Activated T-cell treated with anti-CD3 and anti-CD28 coated beads for 24 hours (primary cell): ENCODE data around the gene NPEPL1.

Source experiments
- DNase-seq: peaks from one replicate; pipeline ENCODE4 v3.0.0-alpha.2; 2020; ENCODE audit warnings: low read depth

The NPEPL1 gene

DNA sequence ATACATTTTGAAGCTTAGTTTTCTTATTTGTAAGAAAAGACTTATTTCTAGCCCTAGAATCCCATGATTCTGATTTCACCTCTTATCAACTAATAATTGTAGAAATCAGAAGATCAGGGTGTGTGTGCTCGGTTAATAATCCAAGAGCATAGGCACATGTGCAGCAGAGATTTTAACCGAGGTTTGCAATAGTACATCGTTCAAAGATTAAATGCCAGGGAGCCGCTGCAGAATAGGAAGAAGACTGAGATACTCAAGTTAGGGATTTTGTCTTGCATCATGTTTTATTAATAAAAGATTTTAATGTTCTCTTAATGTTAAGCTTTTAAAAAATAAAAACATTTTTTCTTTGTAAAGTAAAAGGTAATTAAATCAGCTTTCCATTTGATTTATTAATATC lies 34.6 kb upstream of the NPEPL1 start:
- no peak for DNase-seq

GRCh38 chr20:58658760-58659159 lies 33.8 kb upstream of the NPEPL1 start:
- DNase-seq, result no peak

- DNase-seq, result no peak
These were observed 32.8 kb upstream of the NPEPL1 start for GRCh38 chr20:58659841-58660240.

DNA sequence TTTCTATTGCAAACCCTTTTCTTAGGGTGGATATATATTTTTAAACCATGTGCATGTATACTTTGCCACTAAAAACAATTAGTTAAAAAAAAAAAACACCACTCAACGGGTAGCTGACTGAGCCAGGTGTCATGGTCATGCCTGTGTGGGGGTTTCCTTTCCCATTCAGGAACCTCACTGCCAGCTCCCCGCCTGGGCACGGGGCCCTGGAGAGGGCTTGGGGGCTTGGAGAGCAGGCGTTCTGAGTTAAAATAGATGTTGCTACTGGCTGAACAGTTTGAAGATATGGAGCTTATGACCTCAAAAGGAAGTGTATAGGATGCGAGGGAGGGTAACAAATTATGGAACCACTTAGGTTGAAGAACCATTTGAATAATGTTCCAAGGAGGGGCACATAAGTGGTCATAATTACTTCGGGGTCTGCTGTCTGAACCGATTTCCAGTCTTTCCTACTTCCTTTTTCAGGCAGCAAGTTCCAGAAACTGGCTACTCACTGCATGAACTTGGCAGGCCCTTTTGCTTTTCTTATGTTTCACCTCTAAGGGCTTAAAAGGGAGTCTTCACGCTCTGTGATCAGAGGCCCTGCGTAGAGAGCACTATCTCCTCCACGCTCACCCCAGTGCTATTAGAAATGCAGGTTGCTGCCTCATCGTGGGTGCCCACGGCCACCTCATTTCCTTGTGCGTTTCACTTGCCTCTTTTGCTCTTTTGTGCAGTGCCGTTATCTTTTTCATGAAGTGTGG lies 31.6 kb upstream of the NPEPL1 start:
- no peak for DNase-seq

DNA sequence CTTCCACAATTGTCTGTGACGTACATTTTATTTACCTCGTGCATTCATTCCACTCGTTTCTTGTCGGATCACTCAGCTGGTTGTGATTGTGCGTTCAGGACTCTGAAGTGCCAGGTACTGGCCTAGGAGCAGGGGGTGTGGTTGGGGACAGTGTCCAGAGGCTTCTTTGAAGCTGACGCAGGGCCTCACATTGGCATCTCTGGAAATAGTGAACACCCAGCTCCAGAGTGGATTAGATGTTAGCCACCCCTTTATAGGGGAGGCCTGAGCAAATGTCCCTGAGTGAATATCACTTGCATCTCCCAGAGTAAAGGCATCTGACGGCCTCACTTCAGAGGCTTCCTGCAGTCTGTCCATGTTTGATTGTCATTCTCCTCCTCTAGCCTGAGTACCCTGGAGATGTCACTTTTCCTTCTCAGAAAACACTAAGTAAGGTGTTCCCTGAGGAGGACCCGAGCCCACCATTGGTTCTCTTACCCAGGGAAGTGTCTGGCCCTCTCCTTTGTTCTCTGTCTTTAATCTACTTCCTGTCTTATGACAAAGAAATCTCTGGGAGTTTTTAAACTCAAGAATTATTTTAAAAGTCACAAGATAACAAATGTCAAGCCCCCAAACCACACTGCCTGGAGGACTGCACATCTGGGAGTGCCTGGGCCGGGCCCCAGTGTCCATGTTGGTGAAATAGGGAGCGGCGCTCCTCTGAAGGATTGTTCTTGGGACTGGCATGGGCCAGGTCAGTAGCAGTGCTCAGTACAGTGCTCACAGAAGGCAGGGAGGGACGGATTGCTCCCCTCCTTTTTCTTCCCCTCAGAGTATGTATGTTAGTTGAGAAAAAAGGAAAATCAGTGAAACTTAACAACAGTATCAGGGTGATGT lies 30.8 kb upstream of the NPEPL1 start:
- no peak for DNase-seq

DNA sequence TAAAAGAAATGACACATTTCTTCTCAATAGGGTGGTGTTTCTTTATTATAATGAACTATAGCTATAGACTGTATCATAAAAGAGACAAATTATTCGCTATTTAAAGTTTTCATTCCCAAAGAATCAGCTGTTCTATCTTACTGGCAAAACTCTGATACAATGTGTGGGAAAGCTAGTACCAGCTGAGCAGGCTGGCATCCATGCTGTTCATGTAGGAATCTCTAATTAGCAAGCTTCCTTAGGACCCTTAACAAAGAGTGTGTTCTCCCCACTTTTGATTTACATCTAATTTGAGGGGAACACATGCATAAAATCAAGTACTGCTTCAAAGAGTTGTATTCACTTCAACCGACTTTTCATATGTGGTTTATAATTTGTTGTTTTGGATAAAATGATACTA lies 28.3 kb upstream of the NPEPL1 start:
- no peak for DNase-seq

- no peak for DNase-seq
These were observed 27.7 kb upstream of the NPEPL1 start for GRCh38 chr20:58664883-58665282.

DNA sequence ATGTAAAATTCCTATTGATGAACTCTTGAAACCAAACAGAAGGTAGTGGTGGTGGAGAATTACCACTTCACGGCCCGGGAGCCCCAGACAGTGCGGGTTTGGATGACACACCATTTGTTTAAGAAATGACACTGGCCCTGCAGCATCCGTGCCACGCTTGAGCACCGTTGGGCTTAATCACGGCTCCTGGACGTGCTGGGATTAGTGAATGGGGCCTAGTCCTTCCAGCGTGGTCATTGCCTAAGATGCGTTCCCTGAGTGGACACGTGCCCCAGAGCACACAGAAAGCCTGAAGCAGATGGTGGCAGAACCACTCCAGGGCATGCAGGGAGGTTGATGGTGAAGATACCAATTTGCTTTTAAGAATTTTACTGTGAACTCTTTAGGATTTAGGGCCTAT lies 27.0 kb upstream of the NPEPL1 start:
- DNase-seq, result no peak

DNA sequence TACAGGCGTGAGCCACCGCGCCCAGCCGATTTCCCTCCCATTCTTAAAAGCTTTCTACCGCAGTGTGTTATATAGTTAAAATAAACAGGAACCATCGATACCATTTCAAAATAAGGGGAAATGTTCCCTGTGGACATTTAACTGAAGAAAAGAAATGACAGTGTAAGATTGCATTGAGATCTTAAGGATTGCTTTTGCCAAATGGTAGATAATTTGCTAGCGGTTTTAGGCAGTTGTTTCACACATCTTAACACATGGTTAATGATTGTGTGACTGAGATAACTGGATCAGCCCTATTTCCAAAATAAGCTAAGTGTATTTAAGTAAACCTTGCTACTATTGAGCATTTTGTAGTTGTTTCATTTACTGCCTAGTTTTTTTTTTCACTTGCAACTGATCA lies 25.9 kb upstream of the NPEPL1 start:
- no peak for DNase-seq

DNA sequence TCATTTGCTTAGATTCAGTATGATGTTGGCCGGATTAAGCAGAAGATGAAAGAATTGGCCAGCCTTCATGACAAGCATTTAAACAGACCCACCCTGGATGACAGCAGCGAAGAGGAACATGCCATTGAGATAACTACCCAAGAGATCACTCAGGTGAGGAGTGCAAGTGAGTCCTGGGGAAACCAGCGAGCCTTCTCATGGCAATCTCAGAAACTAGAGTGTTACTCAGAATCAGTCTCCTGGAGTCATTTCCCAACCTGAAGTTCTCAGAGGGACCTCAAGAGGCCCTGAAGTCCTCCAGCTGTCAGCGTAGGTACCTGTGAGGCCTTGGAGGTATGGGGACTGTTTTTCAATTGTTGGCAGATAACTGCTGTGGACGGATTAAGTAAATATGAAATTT lies 24.6 kb upstream of the NPEPL1 start:
- no peak for DNase-seq

- DNase-seq, result no peak
These were observed 23.7 kb upstream of the NPEPL1 start for GRCh38 chr20:58668901-58669286.

DNA sequence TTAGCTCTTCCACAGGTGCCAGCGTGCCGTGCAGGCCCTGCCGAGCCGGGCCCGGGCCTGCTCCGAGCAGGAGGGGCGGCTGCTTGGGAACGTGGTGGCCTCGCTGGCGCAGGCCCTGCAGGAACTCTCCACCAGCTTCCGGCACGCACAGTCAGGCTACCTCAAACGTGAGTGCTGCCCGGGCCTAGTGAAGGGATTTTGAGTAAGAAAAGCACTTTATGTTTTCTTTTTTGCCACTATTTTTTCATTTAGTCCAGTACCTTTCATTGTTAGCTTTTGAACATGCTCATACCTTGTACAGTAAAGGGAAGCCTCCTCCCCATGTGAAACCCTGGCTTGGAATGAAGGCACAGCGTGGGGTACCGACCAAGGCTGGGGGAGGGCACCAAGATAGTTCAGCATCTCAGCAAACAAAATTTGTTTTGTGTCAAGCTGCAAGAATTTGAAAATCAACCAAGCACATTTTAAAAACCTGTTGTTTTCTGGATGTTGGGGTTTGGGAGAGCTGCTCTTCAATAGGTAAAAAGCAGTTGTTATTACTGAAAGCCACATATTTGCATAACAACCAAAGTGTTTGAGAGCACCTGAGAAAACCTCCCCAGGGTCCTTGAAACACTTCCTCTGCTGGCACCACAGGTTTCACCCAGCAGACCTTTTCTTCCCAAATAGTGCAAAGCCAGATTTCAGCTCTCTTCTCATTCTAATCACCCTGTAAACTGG lies 23.2 kb upstream of the NPEPL1 start:
- no peak for DNase-seq

DNA sequence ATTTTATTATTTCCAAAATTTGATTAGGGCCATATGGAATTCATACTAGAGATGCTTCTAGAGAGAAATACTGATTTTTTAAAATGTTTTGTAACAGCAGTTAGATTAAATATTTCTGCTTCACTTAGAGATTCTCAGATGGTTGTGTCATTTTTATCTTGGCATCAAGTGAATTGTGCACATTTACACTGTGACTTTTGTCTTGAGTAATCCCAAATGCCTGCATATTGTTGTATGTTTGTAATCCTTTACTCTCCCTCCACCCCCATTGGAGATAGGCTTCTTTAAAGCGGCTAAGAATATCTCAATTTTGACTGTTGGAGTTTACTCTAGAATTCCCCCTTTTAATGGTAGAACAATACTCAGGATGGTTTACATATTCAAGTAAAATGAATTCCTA lies 22.5 kb upstream of the NPEPL1 start:
- DNase-seq, result no peak

- DNase-seq, result no peak
These were observed 21.9 kb upstream of the NPEPL1 start for GRCh38 chr20:58670659-58671058.

DNA sequence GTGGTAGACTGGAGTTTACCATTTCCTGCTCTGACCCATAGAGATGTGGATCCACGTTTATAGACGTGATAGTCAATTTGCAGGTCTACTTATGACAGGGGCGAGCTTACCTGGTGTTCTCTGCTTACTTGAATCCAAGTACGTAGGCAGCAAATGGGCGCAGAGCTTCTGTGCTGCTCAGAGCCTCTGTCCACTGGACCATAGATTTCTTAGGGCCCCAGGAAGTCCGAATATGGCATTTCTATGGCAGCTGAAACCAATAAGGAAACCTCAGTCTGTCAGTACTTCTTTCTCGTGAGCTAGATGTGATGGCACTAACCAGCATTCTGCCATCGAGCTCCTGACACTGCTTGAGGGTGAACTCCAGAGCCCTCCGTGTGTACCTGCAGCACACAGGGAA lies 19.5 kb upstream of the NPEPL1 start:
- DNase-seq, result no peak

DNA sequence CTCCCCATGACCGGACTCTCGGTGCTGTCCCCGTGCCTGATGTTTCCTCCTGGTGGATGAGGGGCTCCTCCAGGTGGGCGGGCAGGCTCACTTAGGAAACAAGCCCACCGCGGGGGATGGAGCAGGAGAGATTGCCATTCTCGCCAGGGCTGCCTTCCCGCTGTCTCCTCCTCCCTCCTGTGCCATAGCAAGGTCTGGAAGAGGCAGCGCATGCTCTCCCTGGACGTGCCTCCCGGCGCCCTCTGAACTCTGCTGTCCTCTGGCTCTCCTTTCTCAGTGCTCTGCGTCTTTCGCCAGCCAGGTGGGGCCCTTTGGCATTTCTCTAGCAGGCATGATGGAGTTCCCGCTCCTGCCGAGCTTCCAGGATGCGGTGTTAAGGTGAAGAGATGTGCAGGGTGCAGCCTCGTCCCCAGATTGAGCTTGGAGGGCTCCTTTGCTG lies 17.4 kb upstream of the NPEPL1 start:
- DNase-seq, result no peak

DNA sequence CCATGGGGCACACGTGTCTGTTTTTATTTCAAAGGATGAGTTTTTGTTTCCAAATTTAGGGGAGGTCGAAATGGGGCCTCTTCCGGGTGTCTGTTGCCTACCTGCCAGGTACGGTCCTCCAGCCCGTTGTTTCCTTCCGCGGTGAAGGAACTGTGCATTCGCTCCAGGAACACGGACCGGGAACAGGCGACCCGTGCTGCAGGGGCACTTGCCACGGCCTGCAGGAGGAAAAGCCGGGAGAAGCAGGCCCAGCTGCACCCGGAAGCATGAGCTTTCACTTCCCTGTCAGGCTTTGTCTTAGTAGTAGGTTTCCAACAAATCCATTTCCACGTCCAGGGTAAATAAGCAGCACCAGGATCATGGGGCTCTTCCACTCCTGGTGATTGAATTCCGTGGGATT lies 17.0 kb upstream of the NPEPL1 start:
- DNase-seq, result no peak

DNA sequence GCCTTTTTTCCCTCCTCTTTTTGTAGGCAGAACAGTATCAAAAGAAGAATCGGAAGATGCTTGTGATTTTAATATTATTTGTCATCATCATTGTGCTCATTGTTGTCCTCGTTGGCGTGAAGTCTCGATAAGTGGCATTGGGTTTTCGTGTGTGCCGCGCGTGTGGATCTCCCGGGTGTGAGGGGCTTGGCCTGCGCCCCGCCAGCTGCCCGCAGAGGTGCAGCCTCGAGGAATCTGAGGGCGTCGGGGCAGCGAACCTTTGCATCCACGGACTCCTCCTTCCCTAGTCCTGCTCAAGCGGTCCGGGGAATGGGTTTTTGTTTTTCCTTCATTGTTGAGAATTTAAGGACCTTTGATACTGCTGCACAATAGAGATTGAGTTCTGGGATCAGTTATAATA lies 16.4 kb upstream of the NPEPL1 start:
- no peak for DNase-seq

- DNase-seq, result no peak
These were observed 15.5 kb upstream of the NPEPL1 start for GRCh38 chr20:58677079-58677604.

GRCh38 chr20:58677808-58678207 lies 14.8 kb upstream of the NPEPL1 start:
- no peak for DNase-seq

DNA sequence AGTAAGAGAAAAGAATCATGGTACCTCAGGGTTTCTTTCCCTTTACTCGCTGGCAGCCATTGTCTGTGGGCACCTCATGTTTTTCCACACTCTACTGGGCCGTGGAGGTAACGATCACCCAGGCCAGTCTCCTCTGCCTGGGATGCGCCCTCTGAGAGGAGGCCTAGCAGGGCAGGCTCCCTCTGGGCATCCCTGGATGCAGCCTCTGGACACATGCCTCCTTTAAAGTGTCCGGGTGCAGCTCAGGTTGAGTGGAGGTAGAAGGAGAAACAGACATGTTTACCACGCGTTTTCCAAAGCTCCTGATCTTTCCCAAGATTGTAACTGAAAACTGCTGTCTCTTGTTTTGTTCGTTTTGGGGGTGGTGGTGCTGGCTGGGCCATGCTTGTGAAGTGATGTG lies 13.8 kb upstream of the NPEPL1 start:
- DNase-seq, result no peak

- no peak for DNase-seq
These were observed 9.7 kb upstream of the NPEPL1 start for GRCh38 chr20:58682656-58683531.
